HG03025 (cell line): ENCODE data around the gene DMC1.
"Not testable (repeated sequence)": the region's sequence is repeated elsewhere in the genome, so short reads cannot be mapped to it uniquely, and the experiment has no call there.

Experiments
- ATAC-seq: cut with Tn5 transposase; IDR thresholded peaks from one replicate; pipeline ENCODE4 v1.9.1; 2021; ENCODE audit warnings: mild to moderate bottlenecking, moderate library complexity; ENCODE audit not compliant: unreplicated experiment, low FRiP score

DMC1 gene, protein sequence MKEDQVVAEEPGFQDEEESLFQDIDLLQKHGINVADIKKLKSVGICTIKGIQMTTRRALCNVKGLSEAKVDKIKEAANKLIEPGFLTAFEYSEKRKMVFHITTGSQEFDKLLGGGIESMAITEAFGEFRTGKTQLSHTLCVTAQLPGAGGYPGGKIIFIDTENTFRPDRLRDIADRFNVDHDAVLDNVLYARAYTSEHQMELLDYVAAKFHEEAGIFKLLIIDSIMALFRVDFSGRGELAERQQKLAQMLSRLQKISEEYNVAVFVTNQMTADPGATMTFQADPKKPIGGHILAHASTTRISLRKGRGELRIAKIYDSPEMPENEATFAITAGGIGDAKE

DNA sequence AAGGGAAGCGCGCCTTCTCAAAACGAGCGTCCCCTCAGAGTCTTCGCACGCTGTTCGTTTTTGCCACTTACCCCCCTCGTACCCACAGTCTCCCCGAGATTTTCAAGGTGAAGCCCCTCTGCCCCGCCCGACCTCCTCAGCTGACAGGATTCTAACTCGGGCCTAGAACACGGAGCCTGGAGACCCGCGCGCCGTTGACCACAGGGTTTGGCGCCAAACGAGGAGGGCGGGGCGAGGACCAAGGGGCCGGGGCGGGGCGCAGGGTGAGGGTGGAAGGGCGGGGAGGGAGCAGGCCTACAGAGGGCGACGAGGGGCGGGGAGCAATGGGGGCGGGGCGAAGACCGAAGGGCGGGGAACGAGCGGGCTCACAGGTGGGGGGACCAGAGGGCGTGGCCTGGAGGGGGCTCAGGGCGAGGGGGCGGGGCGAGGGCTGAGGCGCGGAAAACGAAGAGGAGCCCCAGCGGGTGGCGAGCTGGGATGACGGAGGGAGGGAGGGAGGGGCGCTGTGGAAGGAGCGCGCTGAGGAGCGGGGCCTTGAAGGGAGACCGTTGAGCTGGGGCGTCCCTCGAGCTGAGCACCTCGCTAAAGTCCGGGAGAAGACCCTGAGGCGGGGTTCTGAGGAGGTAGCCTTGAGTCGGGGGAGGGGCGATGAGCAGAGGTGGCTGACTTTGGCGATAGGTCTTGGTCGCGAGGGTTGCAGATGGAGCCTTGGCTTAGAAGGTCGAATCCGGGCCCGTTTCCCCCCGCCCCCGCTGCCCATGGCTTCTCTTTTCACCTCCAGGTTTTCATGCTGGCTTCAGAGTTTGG is at the start of gene DMC1:
Gene DMC1, minus strand, starts transcription at position 212 of the 807 bp plus-strand sequence. CDS start 1,927 bp downstream, outside the sequence.
- no peak for ATAC-seq

DNA sequence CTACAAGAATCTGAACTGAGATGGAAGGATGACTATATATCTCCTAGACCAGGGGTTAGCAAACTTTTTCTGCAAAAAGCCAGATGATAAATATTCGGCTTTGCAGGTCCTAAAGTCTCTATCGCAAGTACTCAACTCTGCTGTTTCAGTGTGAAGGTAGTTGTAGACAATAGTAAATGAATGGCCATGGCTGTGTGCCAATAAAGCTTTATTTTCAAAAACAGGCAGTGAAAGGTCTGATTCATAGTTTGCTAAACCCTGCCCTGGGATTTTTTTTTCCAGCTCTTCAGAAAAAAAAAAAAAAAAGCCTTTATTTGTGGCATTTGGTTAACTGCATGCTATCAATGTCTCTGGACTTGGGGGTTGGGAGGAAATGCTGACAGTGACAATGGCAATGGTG is 48.7 kb upstream of the DMC1 start:
- ATAC-seq = no peak

DNA sequence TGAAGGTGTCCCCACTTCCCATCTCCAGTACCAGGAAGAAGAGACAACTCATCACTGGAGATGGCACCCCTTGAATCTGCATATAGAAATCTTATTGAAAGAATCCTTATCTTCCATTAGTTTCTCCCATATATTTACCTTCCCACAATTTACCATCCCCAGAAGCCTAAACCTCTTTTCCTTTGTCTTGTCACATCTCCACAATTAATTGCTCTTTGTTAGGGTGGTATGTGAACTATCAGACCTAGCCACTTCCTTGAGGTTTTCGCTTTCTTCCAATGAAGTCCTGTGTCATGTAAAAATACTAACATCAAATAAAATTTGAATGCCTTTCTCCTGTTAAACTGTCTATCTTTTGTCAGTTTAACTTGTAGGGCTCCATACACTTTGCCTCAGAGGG is 48.3 kb upstream of the DMC1 start:
- ATAC-seq = no peak

DNA sequence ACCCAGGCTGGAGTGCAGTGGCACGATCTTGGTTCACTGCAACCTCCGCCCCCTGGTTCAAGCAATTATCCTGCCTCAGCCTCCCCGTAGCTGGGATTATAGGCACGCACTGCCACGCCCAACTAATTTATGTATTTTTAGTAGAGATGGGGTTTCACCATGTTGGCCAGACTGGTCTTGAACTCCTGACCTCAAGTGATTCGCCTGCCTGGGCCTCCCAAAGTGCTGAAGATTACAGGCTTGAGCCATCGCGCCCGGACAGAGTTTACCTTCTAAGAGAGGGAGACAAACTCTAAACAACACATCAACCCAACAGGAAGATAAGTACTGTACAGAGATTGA is 45.1 kb upstream of the DMC1 start:
- not testable (repeated sequence) for ATAC-seq

DNA sequence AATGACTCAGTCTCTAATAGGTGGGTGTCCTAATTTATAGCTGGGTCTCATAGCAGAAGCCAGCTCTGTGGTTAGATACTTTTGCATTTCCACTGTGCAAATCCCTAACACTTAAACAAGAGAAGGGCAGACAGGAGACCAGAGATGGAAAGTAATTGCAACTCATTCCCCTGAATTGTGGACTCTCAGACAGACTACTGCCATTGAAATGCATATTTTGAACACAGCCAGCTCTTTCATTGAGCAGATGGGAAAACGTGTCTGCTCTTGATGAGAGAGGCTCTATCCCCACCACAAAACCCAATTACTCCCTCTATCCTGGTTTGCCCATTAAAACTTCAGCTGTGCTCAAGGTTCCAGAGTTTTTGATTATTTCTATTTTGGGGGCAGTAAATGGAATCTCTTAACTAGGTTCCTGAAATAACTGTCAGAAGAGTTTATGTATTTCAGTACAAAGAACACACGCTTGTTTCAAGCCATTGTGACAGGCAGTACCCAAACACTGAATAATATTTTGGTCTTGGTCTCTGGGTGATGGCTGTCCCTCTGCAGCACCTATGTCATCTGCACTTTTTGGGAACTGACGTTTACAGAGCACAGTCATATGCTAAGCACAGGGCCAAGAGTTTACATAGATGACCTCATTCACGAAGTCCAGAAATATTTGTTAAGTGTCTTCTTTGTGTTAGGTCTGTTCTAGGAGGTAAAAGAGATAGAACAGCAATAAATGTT is 44.5 kb upstream of the DMC1 start:
- no peak for ATAC-seq

DNA sequence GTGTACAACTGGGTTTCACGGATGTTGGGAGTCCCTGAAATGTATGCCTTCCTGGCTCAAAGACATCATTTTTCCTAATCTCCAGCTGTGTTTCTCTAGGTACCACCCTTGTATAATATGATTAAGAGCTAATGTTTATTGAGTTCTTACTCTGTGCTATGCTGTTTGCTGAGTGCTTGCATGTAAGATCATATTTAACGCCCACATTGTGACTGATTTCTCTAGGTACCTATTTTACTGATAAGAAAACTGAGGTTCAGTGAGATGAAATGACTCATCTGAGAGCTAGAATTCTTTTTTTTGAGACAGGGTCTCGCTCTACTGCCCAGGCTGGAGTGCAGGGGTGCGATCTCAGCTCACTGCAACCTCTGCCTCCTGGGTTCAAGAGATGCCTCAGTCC is 43.6 kb upstream of the DMC1 start:
- no peak for ATAC-seq

DNA sequence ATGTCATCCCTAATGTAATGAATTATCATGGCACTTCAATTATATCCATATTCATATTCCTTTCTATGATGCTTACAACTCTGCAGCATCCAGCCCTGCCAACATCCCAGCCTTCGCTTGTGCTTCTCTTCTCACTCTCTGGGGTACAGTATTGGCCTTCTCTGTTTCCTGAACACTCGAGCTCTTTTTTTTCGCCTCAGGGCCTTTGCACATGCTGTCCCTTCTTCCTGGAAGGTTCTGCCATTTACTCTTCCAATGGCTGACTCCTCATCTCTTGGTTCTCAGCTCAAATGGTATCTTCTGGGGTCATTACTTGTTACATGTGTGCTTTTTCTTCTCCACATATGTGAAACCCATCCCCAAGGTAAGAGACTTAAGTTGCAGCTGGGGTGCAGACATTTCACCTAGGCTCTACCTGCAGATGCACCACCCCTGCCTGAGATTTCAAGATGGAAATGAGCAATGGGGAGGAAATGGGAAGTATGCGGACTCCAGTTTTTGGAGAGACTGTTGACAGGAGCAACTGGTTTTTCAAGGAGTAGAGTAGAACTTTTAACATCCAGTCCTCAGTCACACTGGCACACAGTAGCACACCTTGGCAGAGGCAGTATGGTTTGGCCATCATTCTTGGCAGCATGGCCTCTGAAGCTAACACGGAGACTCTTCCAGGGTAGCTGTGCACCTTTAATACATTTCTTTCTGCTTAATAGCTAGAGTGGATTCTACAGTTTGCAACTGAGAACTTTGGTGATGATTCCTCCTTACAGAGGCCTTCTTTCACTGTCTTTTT is 42.4 kb upstream of the DMC1 start:
- no peak for ATAC-seq

DNA sequence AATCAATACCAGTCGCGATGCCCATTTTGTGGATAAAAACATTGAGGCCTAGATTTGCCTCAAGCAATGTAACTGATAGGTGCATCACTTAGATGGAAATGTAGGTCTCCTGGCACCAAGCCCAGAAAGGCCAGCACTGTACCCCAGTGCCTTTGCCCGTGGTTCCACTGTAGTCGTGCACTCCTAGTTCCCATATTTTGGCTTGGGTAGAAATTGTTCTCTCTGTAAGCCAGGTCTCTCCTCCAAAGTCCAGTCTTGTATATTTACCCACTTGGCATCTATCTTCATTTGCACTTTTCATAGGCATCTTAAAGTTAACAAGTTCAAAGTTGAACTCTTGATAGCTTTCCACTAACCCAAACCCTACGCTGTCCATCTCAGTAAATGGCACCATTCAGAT is 41.6 kb upstream of the DMC1 start:
- no peak for ATAC-seq

DNA sequence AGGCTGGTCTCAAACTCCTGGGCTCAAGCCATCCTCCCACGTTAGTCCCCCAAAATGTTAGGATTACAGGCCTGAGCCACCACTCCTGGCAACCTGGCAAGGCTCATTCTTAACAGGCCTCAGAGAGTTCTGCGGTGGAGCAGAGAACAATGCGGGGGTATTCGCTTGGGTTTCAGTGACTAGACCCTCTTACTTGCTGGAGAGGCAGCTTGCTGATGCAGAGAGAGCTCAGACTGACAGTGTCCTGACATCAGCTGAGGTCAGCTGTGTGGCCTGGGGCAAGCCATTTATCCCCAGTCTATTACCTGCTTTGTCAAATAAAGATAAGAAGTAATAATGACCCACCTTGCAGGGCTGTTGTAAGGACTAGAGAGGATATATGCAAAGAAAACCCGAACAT is 40.3 kb upstream of the DMC1 start:
- no peak for ATAC-seq

DNA sequence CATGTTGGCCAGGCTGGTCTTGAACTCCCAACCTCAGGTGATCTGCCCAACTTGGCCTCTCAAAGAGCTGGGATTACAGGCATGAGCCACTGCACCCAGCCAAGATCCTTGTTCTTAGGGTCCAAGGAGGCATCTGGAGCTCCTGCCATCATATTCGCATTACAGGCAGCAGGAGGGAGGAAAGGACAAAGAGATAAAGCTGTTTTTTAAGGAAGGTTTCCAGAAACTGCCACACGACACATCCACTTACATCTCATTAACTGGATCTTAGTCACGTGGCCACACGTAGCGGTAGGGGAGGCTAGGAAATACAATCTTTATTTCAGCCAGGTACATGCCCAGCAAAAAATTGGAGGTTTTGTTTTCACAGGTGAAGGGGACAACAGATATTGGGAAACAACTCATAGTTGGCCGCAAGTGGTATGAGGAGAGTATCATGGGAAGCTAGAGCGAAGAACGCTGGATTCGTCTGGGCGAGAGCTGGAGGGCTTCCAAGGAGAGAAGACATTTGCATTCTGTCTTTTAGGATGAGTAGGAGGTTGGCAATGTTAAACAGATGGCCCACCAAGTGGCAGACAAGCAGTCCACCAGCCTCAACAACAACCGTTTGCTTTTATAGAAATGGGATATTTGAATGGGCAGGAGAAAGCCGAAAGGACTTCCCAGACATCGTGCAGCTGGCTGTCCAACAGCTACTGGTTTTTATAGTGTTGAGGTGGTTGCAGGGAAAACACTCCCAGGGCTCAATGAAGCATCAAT is 39.2 kb upstream of the DMC1 start:
- no peak for ATAC-seq

DNA sequence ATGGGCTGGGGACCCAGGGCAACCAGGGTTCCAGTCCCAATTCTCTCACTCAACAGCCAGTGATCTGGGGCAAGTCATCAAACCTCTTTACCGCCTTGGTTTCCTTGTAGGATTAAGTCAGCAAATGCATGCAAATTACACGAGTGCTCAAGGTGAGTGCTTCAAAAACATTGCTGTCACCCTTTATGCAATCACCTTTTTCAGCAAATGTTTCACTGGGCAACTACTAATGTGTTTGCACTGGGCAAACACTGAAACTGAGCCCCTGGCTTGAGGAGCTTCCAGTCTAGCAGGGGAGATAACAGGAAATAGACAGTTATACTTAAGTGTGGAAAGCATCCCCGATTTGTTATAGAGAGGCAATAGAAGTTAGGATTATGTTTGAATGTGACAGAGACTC is 37.7 kb upstream of the DMC1 start:
- ATAC-seq = no peak

DNA sequence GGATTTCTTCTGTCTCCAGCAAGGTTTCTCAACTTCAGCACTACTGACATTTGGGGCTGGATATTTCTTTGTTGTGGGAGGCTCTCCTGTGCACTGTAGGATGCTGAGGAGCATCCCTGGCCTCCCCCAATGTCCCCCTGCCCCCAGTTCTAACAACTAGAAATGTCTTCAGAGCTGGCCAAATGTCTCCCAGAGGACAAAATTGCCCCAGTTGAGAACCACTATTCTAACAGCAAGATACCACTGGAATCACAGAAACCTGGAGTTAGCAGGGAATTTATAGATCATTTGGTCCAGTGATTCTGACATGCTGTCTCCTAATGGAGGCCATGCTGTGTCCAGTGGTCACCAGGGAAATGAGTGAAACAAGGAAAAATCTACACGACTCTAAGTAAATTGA is 32.2 kb upstream of the DMC1 start:
- no peak for ATAC-seq

DNA sequence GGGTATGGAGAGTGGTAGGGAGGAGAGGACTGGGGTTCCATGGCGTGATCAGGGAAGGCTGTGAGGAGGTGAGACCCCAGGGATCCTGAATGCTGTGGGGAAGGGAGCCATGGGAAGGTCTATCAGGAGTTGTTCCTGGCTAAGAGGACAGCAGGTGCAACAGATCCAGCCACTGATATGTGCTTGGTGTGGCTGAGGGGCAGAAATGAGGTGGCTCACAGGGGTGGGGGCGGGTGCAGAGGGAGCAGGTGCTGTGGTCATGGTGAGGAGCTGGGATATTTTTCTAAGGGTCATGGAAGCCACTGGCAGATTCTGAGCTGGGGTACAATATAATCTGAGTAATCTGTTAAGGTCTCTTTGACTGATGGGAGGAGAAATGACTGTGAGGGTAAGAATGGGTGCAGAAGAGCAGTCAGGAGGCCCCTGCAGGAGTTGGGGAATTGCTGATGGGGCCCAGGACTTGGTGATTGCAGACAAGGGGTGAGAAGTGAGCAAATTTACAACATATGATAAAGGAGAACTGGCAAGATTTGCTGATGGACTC is 31.3 kb upstream of the DMC1 start:
- ATAC-seq = no peak

DNA sequence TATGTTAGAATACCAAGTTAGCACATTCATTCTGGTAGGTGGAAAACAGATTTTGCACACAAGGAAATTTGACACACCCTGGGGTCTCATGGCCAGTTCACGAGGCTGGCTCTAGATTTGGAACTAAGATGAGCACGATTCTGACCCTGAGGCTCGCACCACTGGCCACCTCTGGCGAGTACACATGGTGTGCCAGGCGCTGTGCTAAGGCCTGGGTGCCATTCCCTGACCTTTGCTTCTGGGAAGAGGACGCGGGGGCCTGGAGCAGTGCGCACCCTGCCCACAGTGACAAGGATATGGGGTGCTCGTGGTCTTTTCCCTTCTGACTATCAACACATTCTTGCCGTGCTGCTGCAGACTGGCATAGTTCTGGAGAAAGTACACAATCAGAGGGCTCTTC is 29.5 kb upstream of the DMC1 start:
- ATAC-seq = no peak

DNA sequence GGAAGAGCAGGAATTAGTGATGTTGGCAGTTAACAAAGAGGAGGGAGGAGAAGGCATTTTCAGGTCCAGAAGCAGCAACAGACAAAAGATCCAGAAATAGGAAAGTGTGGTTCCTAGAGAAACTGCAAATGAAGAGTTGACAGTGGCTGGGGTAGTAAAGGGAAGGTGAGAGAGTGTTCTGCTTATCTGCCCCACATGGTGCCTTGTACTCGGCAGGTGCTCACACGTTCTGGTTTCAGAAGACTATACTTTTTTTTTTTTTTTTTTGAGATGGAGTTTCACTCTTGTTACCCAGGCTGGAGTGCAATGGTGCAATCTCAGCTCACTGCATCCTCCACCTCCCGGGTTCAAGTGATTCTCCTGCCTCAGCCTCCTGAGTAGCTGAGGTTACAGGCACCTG is 12.9 kb upstream of the DMC1 start:
- not testable (repeated sequence) for ATAC-seq

DNA sequence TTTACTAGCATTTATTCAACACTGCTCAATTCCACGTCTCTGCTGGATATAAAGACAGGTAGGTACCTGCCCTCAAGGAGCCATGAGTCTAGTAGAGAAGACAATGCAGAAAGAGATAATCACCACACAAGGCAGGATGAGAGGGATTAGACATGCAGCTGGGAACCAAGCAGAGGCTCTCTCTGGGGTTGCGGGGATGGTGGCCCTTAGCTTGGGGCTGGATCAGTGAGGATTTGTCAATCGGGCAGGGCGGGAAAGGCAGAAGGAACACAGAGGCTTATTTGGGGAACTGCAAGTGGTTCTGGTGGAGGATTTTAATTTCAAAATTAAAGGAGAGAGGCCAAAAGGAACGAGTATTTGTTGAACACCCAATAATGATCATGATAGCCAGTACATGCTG is 8.5 kb upstream of the DMC1 start:
- ATAC-seq = no peak

DNA sequence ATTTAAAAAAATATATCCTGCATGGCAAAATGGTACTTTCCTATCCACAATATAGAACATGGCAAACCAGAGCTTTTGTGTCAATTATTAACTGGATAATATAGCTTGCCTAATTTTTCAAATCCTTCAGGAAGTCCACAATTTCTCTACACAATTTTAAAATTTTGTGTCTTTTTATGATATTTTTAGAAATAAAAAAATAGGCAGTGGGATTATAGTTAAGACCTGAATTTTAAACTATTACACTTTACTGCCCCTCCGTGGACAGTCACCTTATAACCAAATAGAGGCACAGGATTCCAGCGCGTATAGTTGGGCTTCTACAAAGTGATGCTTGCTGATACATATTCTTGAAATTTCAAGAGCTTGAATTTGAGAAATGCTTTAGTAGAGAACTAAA is 2.1 kb upstream of the DMC1 start:
- ATAC-seq = no peak

DNA sequence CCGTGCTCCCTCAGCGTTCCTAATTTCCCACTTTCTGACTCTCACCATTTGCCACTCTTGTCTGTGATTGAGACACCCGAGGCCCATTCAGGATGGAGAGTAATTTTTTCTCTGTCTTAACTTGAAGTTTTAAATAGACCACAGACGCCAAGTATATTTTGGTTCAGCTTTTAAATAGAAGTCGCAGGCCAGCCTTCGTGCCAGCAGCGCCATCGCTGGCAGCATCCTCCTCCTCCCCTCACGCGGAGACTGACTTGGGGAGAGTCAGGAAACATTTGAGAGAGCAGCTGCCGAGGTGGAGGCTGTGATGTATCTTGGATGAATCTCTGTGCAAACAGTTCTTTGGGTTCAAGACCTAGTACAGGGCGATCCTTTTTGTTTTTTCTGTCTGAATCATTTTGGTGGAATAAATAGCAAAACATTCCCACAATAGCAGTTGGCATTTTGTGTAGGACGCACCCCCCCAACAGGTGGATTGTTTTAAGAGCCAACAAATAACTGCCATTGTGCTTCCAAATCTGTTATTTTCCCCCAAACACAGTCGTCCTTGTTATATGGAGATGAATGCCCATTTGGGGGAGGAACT is 889 bp upstream of the DMC1 start:
- no peak for ATAC-seq
